NCI-H146 treated with DMSO at 0.1 percent for 48 hours (cell line): ENCODE measurements around the gene TRABD2A.

Experiments used
- DNase-seq: peaks from one replicate; lab custom pipeline; 2025; ENCODE audit not compliant: unreplicated experiment; lab: John Stamatoyannopoulos, UW

The TRABD2A gene

GRCh38 chr2:84823229-84823628 is 57.7 kb downstream of the TRABD2A start:
- DNase-seq, result no peak

- DNase-seq, result no peak
These were observed 59.1 kb downstream of the TRABD2A start for GRCh38 chr2:84821806-84822205.

DNA sequence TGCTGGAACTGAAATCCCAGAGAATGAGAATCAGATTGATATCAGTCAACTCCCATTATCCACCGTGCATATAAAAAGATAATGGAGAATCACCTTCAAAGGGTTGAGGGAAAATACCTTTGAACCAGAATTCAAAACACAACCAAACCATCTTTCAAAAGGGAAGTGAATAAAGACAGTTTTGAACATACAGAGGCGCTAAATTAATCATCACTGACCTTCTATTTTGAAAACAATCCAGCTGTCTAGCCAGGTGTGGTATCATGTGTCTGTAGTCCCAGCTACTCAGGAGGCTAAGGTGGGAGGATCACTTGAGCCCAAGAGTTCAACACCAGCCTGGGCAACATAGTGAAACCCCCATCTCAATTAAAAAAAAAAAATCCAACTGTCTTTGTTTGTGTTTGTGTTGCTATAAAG is 63.6 kb downstream of the TRABD2A start:
- no peak for DNase-seq

DNA sequence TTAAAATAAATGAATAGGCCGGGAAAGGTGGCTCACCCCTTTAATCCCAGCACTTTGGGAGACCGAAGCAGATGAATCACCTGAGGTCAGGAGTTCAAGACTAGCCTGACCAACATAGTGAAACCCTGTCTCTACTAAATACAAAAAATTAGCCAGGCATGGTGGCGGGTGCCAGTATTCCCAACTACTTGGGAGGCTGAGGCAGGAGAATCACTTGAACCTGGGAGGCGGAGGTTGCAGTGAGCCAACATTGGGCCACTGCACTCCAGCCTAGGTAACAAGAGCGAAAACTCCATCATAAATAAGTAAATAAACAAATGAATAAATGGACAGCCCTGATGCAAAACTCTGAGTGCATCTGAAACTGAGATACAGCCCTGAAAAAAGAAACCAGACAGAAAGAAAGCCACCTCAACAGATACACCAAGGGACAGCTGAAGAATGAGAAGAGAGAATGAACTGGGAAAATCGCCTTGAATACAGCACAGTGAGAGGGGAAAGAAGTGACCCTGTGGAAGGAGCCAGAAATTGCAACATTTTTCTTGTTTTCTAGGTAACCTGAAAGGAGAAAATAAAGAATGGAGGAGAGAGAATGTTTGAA is 64.4 kb downstream of the TRABD2A start:
- no peak for DNase-seq

DNA sequence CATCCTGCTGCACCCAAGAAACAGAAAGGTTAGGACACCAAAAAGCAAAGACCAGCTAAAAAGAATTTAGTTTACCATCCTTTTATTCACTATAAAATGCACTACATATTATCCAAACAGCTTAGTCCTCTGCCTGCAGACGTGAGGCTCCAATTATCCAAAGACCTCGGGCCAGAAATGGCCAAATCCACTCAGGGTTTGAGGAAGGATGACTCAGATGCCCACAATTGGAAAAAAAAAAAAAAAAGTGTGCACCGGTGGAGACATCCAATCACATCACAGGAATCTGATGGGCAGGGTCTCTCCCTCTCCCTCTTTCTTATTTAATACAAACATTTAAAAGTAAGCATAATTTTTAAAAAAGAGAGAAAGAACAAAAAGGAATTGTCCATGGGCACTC is 65.7 kb downstream of the TRABD2A start:
- no peak for DNase-seq

DNA sequence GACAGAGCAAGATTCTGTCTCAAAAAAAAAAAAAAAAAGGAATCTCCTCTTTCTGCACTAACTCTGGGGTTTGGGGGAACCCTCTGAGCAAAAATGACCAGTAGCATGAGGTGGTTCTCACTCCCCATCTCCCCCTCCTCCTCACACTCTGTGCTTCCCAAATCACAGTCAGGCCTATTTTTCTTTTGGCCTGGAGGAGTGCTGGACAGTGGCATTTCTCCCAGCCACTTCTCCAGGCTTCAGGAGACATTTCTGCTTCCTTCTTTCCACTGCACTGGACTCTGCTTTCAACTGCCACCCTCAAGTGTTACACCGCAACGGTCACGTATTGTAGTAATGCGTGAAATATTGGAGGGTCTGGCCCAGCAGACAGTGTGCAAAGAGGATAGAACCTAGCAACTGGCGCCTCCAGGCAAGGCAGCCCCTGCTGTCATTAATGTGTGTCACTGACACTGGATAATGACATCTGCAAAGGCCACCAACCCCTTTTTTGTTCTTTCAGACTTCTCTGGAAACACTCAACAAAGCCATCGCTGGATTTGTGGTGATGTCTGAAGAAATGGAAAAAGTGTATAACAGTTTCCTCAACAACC is 68.9 kb downstream of the TRABD2A start:
- no peak for DNase-seq

GRCh38 chr2:84808279-84808678 is 72.6 kb downstream of the TRABD2A start:
- DNase-seq, result no peak

GRCh38 chr2:84807063-84807485 is 73.8 kb downstream of the TRABD2A start:
- DNase-seq, result no peak

DNA sequence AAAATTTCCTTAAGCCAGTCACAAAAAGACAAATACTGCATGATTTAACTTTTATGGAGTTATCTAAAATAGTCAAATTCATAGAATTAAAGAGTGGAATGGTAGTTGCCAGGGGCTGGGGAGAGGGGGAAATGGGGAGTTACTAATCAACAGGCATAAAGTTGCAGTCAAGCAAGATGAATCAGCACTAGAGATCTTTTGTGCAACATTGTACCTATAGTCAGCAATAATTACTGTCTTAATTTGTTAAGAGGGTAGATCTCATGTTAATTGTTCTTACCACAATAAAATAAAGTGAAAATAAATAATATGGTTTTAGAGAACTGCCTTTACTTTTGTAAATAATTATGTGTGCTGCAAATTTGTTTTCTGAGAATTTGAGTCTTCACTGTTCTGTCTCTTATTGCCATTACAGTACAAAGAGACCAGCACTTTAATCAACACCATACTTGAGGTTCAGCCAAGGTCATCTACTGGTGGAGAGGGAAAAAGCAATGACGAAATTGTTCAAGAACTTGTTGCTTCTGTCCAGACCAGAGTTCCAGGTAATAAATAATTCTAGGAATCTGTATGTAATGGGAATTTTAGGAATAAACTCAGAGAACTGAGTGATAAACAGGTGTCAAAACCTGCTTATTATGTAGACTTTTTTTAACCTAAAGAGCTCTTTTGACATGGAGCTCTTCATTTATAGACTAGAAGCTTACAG is 75.5 kb downstream of the TRABD2A start:
- no peak for DNase-seq

GRCh38 chr2:84801811-84802210 is 79.1 kb downstream of the TRABD2A start:
- no peak for DNase-seq

- DNase-seq, result no peak
These were observed 80.6 kb downstream of the TRABD2A start for GRCh38 chr2:84800194-84800805.

DNA sequence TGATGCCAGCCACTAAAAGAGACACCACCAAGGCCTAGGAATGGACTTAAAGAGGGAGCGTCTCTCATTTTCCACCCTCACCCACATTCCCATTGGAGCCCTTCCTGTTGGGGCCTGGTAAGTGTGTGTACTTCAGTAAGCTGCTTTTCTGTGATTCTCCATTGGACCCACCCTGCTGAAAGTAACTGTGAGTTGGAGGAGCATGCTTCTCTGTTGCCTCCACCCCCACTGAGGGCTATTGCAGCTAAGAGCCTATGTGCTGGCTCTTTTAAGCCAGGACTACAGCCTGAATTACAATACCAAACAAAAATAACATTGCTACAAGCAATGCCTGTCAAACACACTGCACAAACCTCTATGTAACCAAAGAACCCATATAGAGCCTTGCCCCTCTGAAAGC is 81.1 kb downstream of the TRABD2A start:
- no peak for DNase-seq

GRCh38 chr2:84797271-84797670 is 83.6 kb downstream of the TRABD2A start:
- no peak for DNase-seq

GRCh38 chr2:84796798-84797197 is 84.1 kb downstream of the TRABD2A start:
- DNase-seq, result no peak

GRCh38 chr2:84793641-84794040 is 87.2 kb downstream of the TRABD2A start:
- DNase-seq, result no peak

DNA sequence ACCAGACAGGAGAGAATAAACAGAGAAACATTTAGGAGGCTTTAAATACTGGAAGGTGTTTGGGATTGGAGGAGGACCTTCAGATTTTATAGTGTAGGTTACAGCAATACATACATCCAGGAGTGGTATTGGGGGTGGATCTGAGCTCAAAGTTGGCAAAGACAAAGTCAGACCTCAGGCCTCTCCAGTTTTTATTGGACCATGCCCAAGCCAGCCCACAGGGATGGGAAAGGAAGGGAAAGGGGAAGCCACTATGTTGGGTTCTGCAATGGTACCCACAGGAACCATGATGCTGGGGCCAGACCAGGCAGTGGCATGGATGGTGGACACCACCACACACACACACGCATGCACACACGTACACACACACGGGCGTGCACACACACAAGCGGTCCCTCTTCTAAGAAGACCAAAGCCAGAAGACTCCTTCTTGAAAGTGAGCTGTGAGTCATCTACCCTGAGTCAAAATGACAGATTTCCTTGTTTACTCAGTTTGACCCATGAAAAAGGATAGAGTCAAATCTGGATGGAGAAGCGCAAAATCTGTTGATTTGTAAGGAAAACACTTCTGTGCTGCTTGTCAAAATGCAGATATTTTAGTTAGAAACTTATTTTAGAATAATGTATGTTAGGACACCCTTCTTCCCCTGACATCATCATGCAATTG is 87.9 kb downstream of the TRABD2A start:
- DNase-seq, result no peak

- no peak for DNase-seq
These were observed 92.4 kb downstream of the TRABD2A start for GRCh38 chr2:84788498-84788897.

DNA sequence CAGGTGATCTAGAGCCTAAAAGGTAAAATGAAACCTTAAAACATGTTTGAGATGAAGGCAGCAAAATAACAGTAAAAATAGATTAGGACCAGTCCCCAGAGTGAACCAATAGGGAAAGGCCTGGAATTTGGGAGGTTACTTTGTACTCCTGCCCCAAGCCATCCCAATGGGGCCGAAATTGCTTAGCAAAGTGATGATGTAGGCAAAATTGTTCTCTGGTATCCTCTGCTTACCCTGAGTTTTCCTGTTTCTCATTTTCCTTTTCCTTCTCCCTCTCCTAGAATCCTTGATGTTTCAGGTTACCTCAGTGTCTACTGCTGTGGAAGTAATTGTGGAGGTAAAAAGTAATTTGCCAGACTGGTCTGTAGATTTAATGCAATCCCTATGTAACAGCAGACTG is 92.9 kb downstream of the TRABD2A start:
- no peak for DNase-seq

DNA sequence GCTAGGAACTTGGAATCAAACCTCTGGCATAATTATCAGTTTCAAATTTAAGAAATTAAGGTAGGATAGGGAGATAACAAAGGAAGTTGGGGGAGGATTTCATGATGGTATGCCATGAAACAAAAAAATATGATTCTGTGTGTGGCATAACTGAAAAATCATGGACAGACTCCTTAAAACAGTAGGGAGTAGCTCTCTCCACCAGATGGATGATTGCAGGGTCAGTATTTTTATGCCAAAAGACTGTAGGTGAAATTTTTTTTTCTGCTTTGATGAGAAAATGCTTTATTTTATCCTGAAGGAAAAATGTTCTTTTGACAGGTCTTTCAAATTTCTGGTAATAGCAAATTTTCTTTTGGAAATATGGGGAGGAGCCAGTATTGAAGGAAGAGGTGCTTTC is 94.3 kb downstream of the TRABD2A start:
- DNase-seq, result no peak

GRCh38 chr2:84785950-84786349 is 94.9 kb downstream of the TRABD2A start:
- DNase-seq, result no peak

- DNase-seq, result no peak
These were observed 98.0 kb downstream of the TRABD2A start for GRCh38 chr2:84782717-84783442.
